PC-3 (cell line): Measurements from ENCODE around the gene KRTAP4-12.
"Not testable (repeated sequence)": the region's sequence is repeated elsewhere in the genome, so short reads cannot be mapped to it uniquely, and the experiment has no call there.

Experiments
- EZH2 ChIP-seq: fragments of 300-600 bp; sonication (generic); IDR thresholded peaks from one replicate; pipeline ENCODE4 v1.6.1; 2017; ENCODE audit warnings: antibody characterized with exemption, mild to moderate bottlenecking, low read length; ENCODE audit not compliant: unreplicated experiment
- EZH2phosphoT487 ChIP-seq: fragments of 300-600 bp; sonication (generic); IDR thresholded peaks from 2 replicates; pipeline ENCODE4 v1.6.1; 2018; ENCODE audit warnings: mild to moderate bottlenecking, antibody characterized with exemption, low read length, borderline replicate concordance
- TF ChIP-seq, protein P1 (sequence below): fragments of 300-600 bp; sonication (generic); conservative IDR thresholded peaks from 2 replicates; pipeline ENCODE4 v1.5.1; 2017; ENCODE audit warnings: antibody characterized with exemption, low read depth, mild to moderate bottlenecking, low read length

DNA sequence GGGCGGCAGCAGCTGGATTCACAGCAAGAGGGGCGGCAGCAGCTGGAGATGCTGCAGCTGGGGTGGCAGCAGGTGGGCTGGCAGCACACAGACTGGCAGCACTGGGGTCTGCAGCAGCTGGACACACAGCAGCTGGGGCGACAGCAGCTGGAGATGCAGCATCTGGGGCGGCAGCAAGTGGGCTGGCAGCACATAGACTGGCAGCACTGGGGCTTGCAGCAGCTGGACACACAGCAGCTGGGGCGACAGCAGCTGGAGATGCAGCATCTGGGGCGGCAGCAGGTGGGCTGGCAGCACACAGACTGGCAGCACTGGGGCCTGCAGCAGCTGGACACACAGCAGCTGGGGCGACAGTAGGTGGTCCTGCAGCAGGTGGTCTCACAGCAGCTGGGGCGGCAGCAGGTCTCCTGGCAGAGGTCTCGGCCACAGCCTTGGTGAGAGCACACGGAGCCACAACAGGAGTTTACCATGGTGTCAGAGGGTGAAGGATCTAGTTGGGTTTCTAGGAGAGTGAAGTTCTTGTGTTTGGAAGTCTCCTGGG, 6.1 kb downstream of the KRTAP4-12 start, which contains the start of gene KRTAP4-11:
- TF ChIP-seq, protein P1, sequence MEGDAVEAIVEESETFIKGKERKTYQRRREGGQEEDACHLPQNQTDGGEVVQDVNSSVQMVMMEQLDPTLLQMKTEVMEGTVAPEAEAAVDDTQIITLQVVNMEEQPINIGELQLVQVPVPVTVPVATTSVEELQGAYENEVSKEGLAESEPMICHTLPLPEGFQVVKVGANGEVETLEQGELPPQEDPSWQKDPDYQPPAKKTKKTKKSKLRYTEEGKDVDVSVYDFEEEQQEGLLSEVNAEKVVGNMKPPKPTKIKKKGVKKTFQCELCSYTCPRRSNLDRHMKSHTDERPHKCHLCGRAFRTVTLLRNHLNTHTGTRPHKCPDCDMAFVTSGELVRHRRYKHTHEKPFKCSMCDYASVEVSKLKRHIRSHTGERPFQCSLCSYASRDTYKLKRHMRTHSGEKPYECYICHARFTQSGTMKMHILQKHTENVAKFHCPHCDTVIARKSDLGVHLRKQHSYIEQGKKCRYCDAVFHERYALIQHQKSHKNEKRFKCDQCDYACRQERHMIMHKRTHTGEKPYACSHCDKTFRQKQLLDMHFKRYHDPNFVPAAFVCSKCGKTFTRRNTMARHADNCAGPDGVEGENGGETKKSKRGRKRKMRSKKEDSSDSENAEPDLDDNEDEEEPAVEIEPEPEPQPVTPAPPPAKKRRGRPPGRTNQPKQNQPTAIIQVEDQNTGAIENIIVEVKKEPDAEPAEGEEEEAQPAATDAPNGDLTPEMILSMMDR = not testable (repeated sequence)
- not testable (repeated sequence) for TF ChIP-seq EZH2phosphoT487, EZH2
